HUES64 (cell line): Measurements from ENCODE around the gene CLIP4.

Experiments
- H3K27ac ChIP-seq: 2 replicates; pipeline ENCODE4 v1.7.0; 2013; ENCODE audit warnings: low read depth, low read length, inconsistent platforms
- H3K27me3 ChIP-seq: 2 replicates; pipeline ENCODE4 v1.6.1; 2013; ENCODE audit warnings: mild to moderate bottlenecking, low read length; ENCODE audit not compliant: insufficient read depth
- H3K36me3 ChIP-seq: 2 replicates; pipeline ENCODE4 v1.6.1; 2013; ENCODE audit warnings: mild to moderate bottlenecking, low read length; ENCODE audit not compliant: insufficient read depth
- H3K4me1 ChIP-seq: 2 replicates; pipeline ENCODE4 v1.6.1; 2013; ENCODE audit warnings: mild to moderate bottlenecking, low read length, moderate library complexity; ENCODE audit not compliant: insufficient read depth
- H3K4me3 ChIP-seq: 2 replicates; pipeline ENCODE4 v1.5.1; 2013; ENCODE audit warnings: mild to moderate bottlenecking, low read length, moderate library complexity
- H3K9ac ChIP-seq: 2 replicates; pipeline ENCODE4 v1.6.1; 2013; ENCODE audit warnings: mild to moderate bottlenecking, low read depth, low read length
- H3K9me3 ChIP-seq: 2 replicates; pipeline ENCODE4 v1.6.1; 2013; ENCODE audit warnings: low read depth, low read length; ENCODE audit not compliant: insufficient read depth
- WGBS: fragments of 150-250, 120-280 bp; methylation state at CpG from one replicate; pipeline ENCODE4 v1.1.7; 2013; ENCODE audit warnings: missing lambda C conversion rate; 5-methylcytosine and 5-hydroxymethylcytosine counted together

The CLIP4 gene

GRCh38 chr2:29224693-29225551, 109.7 kb downstream of the CLIP4 start:
- Histone ChIP-seq H3K9ac (no peak overlapping the region), H3K9me3 (no peaks in the 10 kb centered on the region)
- WGBS, result 93% methylated on average over 16 of the region's 17 CpGs

GRCh38 chr2:29225814-29226213, 110.6 kb downstream of the CLIP4 start:
- Histone ChIP-seq H3K36me3 (no peaks in the 10 kb centered on the region), H3K27me3 (no peaks in the 10 kb centered on the region), H3K9ac (no peak overlapping the region), H3K27ac (no peak overlapping the region), H3K4me3 (no peak overlapping the region), H3K4me1 (no peaks in the 10 kb centered on the region), H3K9me3 (no peaks in the 10 kb centered on the region)
- WGBS, result 71% methylated on average over 8 of the region's 8 CpGs

More at GRCh38 chr2:29224693-29225551, 109.7 kb downstream of the CLIP4 start:
- Histone ChIP-seq H3K36me3 (no peaks in the 10 kb centered on the region), H3K27me3 (no peaks in the 10 kb centered on the region), H3K27ac (no peak overlapping the region), H3K4me1 (no peaks in the 10 kb centered on the region), H3K4me3 (no peak overlapping the region)

- WGBS, result 84% methylated on average over 3 of the region's 3 CpGs
- no peaks in the 10 kb centered on the region for H3K9me3 ChIP-seq
- H3K27me3 ChIP-seq, result no peaks in the 10 kb centered on the region
Measured at GRCh38 chr2:29226375-29226774, 111.2 kb downstream of the CLIP4 start.

DNA sequence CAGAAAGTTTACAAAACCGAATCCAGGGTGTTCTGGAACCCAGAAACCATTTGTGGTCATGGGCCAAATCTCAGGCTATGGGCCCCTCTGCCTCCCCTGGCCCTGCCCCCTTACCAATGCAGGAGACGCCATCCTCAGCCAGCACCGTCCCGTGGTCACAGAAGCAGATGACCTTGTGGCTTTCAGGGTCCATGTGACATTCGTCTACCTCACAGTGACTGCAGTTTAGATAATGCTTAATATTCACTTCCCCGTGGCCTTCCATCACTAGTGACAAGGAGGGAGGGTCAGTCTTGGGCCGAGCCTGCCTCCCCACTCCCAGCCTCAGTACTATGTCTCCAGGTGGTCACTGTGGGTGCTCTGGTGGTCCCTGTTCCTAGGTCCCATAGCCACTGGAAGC, 111.6 kb downstream of the CLIP4 start:
- no peak overlapping the region for H3K9ac ChIP-seq
- no peaks in the 10 kb centered on the region for H3K9me3 ChIP-seq
- no peaks in the 10 kb centered on the region for H3K4me1 ChIP-seq
- H3K36me3 ChIP-seq, result no peaks in the 10 kb centered on the region
- no peak overlapping the region for H3K27ac ChIP-seq
- no peaks in the 10 kb centered on the region for H3K27me3 ChIP-seq
- no peak overlapping the region for H3K4me3 ChIP-seq
- WGBS, result 87% methylated on average over 7 of the region's 7 CpGs

More at GRCh38 chr2:29226375-29226774, 111.2 kb downstream of the CLIP4 start:
- H3K9ac ChIP-seq, result no peak overlapping the region
- no peaks in the 10 kb centered on the region for H3K36me3 ChIP-seq
- no peak overlapping the region for H3K27ac ChIP-seq
- H3K4me1 ChIP-seq, result no peaks in the 10 kb centered on the region
- H3K4me3 ChIP-seq, result no peak overlapping the region

GRCh38 chr2:29227935-29228675, 112.9 kb downstream of the CLIP4 start:
- Histone ChIP-seq H3K27ac (no peak overlapping the region), H3K27me3 (no peaks in the 10 kb centered on the region), H3K9me3 (no peaks in the 10 kb centered on the region), H3K36me3 (no peaks in the 10 kb centered on the region), H3K4me1 (no peaks in the 10 kb centered on the region), H3K4me3 (no peak overlapping the region), H3K9ac (no peak overlapping the region)
- 85% methylated on average over 15 of the region's 15 CpGs for WGBS

GRCh38 chr2:29228947-29229346, 113.7 kb downstream of the CLIP4 start:
- no peaks in the 10 kb centered on the region for H3K4me1 ChIP-seq
- H3K9me3 ChIP-seq, result no peaks in the 10 kb centered on the region
- no peak overlapping the region for H3K9ac ChIP-seq
- H3K27ac ChIP-seq, result no peak overlapping the region
- H3K4me3 ChIP-seq, result no peak overlapping the region
- 92% methylated on average over 9 of the region's 9 CpGs for WGBS
- H3K27me3 ChIP-seq, result no peaks in the 10 kb centered on the region
- H3K36me3 ChIP-seq, result no peaks in the 10 kb centered on the region

DNA sequence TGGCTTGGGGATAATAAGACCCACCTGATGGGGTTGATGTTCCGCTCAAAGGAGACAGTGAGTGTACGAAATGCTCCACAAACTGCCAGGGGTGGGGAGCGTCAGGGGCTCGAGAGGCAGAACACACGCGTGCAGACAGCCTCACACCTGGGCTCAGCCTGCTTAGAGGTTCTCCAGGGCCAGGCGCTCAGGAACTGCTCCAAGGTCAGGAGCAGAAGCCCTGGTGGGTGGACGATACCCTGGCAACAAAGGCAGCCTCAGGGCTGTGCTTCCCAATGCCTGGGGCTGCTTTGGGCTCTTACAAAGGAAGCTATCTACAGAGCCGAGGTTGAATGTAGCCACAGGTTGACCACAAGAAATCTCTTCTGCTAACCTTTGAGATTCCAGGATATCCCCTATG, 114.4 kb downstream of the CLIP4 start:
- Histone ChIP-seq H3K9ac (no peak overlapping the region), H3K27ac (no peak overlapping the region), H3K9me3 (no peaks in the 10 kb centered on the region), H3K36me3 (no peaks in the 10 kb centered on the region), H3K4me1 (no peaks in the 10 kb centered on the region), H3K27me3 (no peaks in the 10 kb centered on the region), H3K4me3 (no peak overlapping the region)
- WGBS, result 90% methylated on average over 9 of the region's 9 CpGs

- H3K27ac ChIP-seq, result no peak overlapping the region
- WGBS, result 95% methylated on average over 14 of the region's 14 CpGs
- H3K9ac ChIP-seq, result no peak overlapping the region
- H3K4me3 ChIP-seq, result no peak overlapping the region
- H3K9me3 ChIP-seq, result no peaks in the 10 kb centered on the region
- H3K27me3 ChIP-seq, result no peaks in the 10 kb centered on the region
- no peaks in the 10 kb centered on the region for H3K4me1 ChIP-seq
- no peaks in the 10 kb centered on the region for H3K36me3 ChIP-seq
Measured at GRCh38 chr2:29232041-29232440, 116.8 kb downstream of the CLIP4 start.

DNA sequence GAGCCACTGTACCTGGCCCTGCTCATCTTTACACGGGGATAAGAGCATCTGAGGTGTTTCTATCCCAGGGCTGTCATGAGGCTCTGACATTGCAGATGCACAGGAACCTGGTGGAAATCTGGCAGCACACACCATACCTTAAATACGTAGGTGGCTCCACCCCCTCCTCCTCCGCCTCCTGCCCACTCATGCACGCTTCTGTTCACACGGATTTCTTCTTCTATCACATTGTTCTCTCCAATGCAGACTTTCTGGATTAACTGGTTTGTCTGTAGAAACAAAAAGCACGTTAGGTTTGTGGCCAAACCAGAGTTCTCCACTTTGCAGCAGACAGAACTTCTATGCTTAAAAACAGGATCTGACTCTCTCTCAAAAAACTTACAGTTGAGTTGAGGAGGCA, 118.2 kb downstream of the CLIP4 start:
- 82% methylated on average over 6 of the region's 6 CpGs for WGBS
- Histone ChIP-seq H3K4me3 (no peak overlapping the region), H3K27me3 (no peaks in the 10 kb centered on the region), H3K27ac (no peak overlapping the region), H3K9ac (no peak overlapping the region), H3K36me3 (no peaks in the 10 kb centered on the region), H3K4me1 (no peaks in the 10 kb centered on the region), H3K9me3 (no peaks in the 10 kb centered on the region)

DNA sequence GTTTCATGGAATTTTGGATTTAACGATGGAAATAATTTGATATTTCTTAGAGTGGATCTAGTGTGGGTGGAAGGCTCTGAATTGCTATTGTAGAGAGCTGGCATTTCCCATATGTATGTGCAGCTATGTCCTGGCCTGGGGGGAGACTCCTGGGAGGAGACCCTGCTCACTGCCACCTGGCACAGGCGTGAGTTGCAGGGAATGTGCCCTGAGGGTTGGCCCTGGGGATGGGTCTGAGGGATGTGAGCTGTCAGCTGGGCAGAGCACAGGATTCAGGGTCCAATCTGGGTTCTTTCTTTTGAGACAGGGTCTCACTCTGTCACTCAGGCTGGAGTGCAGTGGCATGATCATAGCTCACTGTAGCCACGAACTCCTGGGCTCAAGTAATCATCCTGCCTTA, 120.2 kb downstream of the CLIP4 start:
- no peaks in the 10 kb centered on the region for H3K4me1 ChIP-seq
- H3K9ac ChIP-seq, result no peak overlapping the region
- whole genome bisulfite sequencing, result 89% methylated on average over 3 of the region's 3 CpGs
- H3K36me3 ChIP-seq, result no peaks in the 10 kb centered on the region
- no peak overlapping the region for H3K4me3 ChIP-seq
- no peak overlapping the region for H3K27ac ChIP-seq
- no peaks in the 10 kb centered on the region for H3K9me3 ChIP-seq
- H3K27me3 ChIP-seq, result no peaks in the 10 kb centered on the region

GRCh38 chr2:29236074-29236473, 120.9 kb downstream of the CLIP4 start:
- Histone ChIP-seq H3K4me1 (no peaks in the 10 kb centered on the region), H3K9ac (no peak overlapping the region), H3K36me3 (no peaks in the 10 kb centered on the region), H3K27me3 (no peaks in the 10 kb centered on the region), H3K9me3 (no peaks in the 10 kb centered on the region), H3K4me3 (no peak overlapping the region), H3K27ac (no peak overlapping the region)
- 95% methylated on average over 5 of the region's 6 CpGs for WGBS
